Mammary epithelial cell (primary cell): Measurements from ENCODE around the gene KCNIP1.

ENCODE experiments used
- CTCF ChIP-seq, 2 donors: IDR thresholded peaks in 1 of 2; conservative IDR thresholded peaks in 1 of 2; 2 replicates each; pipeline ENCODE4 v1.5.1; 2011 to 2012; ENCODE audit warnings: inconsistent platforms in 2 of 2, low read length in 2 of 2, mild to moderate bottlenecking in 2 of 2, control low read depth in 1 of 2, low read depth in 1 of 2; ENCODE audit not compliant: insufficient read depth in 1 of 2; ENCODE audit errors: extremely low read depth in 1 of 2
- EZH2 ChIP-seq: IDR thresholded peaks from 2 replicates; pipeline ENCODE4 v1.6.1; 2012; ENCODE audit warnings: low read length, inconsistent platforms, borderline replicate concordance

- no peak for TF ChIP-seq CTCF (conservative IDR thresholded peaks at IDR 0.05 in 1 of 2, IDR thresholded peaks at IDR 0.05 in 1 of 2; ENCODE audit: extremely low read depth in 1 of 2, insufficient read depth in 1 of 2, low read depth in 1 of 2, low read length in 2 of 2)
- TF ChIP-seq EZH2 = no peak
Observed at GRCh38 chr5:170527991-170528390, 24.2 kb downstream of the KCNIP1 start.
